Stimulated activated CD8-positive, alpha-beta memory T cell treated with anti-CD3 and anti-CD28 coated beads, Interleukin-15, amount 100 ng/mL, for 48 hours (primary cell): ENCODE results near the gene WDR33.
"Not testable (repeated sequence)": the region's sequence is repeated elsewhere in the genome, so short reads cannot be mapped to it uniquely, and the experiment has no call there.

Experiments used
- DNase-seq, 2 donors: peaks; one replicate each; pipeline ENCODE4 v3.0.0-alpha.2; 2020; ENCODE audit warnings: low read depth in 2 of 2

Gene WDR33

DNA sequence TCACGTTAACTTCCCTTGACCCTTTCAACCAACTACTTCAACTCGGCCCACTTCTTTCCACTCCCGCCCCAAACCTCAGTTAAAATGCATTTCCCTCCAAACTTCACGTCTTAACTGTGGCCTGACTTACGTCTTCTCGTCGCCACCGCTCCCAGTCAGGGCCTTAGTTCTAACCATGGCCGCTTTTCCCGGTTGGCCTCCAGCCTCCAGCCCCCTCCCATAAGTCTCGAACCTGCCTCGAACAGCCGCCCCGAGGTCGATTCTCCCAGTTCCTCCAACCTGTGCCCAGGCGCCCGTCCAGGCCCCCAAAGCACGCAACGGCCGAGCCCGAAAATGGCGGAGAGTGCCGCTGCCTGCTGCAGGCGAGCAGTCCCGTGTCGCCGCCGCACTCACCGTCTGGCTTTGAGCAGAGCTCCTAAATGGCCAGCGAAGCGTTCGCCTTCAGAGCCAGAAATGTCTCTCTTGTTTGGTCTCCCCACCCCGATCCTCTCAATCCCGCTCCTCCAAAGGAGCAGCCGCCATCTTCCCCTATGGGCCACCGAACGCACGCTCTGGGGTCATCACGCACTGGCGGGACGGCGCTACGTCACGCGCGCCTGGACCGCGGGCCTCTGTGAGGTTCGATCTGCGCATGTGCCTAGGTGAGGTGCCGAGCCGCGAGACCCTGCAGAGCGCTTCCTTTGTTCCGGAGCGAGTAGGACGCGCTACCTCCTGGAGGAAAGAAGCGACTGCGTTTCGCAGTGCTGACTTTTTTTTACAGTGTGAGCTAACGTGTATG, at the start of gene WDR33:
TSS of gene WDR33 (minus strand) at position 553 of the 778 bp plus-strand sequence. CDS start 40,190 bp downstream, outside the sequence.
- DNase-seq: peak; percentile 92 to 94

DNA sequence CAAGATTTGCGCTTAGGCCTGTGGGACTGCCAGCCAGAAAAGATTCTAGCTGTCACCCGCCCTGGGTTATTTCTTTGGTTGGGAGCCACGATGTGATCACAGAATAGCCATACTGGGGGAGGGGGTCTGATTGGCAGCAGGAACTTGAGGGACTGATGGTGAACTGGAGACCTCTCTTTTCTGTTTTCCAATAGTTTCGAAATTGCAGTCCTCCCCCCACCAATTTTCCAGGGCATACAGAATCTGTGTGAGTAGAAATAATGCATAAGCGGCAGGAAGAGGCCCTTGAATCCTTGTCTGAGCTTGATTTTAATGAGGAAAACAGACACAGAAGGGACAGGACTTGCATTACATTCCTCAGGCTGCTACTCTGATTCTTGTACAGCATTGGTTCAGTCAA, 49.2 kb upstream of the WDR33 start:
- DNase-seq: no peak

- peak; percentile 28 to 33 for DNase-seq
Measured at GRCh38 chr2:127859712-127860085, 48.7 kb upstream of the WDR33 start.

- DNase-seq: no peak
Measured at GRCh38 chr2:127857265-127857808, 46.4 kb upstream of the WDR33 start.

- DNase-seq: no peak
Measured at GRCh38 chr2:127853671-127854070, 42.7 kb upstream of the WDR33 start.

DNA sequence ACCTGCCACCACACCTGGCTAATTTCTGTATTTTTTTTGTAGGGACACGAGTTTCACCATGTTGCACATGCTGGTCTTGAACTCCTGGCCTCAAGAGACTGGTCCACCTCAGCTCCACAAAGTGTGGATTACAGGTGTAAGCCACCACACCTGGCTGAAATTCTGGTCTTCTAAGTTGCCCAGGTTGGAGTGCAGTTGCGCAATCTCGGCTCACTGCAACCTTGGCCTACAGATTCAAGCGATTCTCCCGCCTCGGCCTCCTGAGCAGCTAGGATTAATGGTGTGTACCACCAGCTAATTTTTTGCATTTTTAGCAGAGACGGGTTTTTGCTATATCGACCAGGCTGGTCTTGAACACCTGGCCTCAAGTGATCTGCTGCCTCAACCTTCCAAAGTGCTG, 41.4 kb upstream of the WDR33 start:
- DNase-seq: no peak

- DNase-seq: no peak
Measured at GRCh38 chr2:127847931-127848330, 37.0 kb upstream of the WDR33 start.

DNA sequence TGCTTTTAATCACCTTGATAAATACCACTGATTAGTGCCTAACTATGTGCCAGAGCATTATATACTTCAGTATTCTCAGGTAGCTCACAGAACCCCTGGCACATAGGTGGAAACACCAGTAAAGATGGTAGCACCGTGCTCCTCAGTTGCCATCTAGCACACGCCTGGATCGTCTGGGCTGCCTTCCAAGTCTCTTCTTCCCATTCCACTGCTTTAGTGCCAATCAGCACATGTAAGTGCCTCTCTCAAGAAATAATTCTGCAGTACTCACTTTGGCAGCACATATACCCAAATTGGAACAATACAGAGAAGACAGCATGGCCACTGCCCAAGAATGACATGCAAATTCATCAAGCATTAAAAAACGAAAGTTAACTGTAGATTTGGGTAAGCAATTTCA, 34.0 kb upstream of the WDR33 start:
- DNase-seq: no peak

GRCh38 chr2:127843677-127844076, 32.7 kb upstream of the WDR33 start:
- DNase-seq: no peak

GRCh38 chr2:127841466-127842178, 30.7 kb upstream of the WDR33 start:
- DNase-seq: no peak

DNA sequence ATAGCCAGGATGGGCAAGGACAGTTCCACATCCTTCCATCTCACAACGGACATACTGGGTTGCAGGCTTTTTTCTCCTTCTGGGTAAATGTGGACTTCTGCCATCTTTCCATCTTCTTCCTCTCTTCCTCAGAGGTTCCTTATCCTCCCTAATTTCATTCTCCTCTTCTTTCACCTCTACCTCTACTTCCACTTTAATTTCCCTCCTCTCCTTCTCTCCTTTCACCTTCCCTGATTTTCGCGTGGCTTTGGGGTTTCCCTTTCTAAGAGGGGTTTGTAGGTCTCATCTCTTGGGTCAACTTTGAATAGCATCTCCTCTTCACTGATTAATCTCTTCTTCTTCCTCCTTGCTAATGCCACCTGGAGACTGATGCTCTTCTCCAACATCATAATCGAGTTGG, 29.9 kb upstream of the WDR33 start:
- no peak for DNase-seq

- DNase-seq: no peak
Measured at GRCh38 chr2:127834951-127835350, 24.0 kb upstream of the WDR33 start.

- peak; percentile 57 to 67 for DNase-seq
Measured at GRCh38 chr2:127829845-127830246, 18.9 kb upstream of the WDR33 start.

DNA sequence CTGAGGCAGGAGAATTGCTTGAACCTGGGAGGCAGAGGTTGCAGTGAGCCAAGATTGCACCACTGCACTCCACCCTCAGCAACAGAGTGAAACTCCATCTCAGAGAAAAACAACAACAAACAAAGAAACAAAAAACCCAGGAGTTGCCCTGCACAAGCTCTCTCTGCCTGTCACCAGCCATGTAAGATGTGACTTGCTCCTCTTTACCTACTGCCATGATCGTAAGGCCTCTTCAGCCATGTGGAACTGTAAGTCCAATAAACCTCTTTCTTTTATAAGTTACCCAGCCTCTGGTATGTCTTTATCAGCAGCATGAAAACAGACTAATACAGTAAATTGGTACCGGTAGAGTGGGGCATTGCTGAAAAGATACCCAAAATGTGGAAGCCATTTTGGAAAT, 15.7 kb upstream of the WDR33 start:
- not testable (repeated sequence) for DNase-seq

DNA sequence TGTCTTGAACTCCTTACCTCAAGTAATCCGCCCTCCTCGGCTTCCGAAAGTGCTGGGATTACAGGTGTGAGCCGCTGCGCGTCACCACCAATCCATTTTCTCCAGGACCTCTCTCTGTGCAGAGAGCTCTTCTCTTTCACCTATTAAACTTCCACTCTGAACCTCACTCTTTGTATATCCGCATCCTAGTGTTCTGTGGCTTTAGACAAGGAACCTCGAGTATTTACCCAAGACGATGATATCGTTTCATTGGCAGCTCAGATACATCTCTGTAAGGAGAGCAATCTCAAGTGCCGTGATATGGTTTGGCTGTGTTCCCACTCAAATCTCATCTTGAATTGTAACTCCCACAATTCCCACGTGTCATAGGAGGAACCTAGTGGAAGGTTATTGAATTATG, 15.1 kb upstream of the WDR33 start:
- no peak for DNase-seq

- DNase-seq: no peak
Measured at GRCh38 chr2:127820080-127820668, 9.2 kb upstream of the WDR33 start.

DNA sequence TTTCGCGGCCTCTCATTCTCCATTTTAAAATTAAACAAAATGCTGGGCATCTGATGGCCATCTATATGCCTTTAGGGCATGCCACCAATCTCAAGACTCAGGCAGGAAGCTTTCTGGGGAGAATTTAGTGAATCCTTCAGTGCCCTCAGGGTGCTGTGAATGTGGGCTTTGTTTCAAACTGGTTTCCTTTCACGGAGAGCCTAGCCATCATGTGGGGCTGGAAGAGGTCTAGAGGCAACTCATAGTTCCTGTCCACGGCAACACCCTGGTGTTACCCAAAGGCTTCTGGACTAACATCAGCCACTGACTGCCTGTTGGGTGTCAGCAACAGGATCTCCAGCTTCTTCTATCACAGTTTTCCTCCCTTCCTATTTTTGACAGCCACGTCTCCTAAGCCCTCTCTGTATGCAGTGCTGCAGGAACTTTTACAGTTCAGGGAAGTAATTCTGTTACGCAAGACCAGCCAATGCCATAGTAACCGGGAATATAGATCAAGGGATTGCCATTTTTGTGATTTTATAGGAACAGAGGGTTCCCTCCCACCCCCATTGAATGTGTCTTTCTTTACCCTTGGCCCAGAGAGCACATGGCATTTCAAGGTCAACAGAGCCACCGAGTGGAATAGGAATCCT, 7.9 kb upstream of the WDR33 start:
- DNase-seq: no peak

GRCh38 chr2:127818241-127818640, 7.3 kb upstream of the WDR33 start:
- no peak for DNase-seq

DNA sequence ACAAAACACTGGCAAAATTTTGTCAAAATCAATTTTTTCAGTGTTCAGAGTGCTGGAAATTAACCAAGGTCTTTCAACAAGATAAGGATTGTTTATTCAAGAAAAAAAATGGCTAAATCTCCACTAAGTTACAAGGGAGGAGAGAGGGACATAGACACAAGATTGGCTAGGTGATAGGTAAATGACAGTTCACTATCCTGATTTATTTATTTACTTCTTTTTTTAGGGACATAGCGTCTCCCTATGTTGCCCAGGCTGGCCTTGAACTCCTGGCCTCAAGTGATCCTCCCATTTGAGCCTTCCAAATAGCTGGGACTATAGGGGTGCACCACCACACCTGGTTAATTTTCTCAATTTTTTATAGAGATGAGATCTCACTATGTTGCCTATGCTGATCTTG, 3.7 kb upstream of the WDR33 start:
- no peak for DNase-seq

- not testable (repeated sequence) for DNase-seq
Measured at GRCh38 chr2:127812441-127812840, 1.5 kb upstream of the WDR33 start.

GRCh38 chr2:127811397-127812321, 688 bp upstream of the WDR33 start:
- no peak for DNase-seq
